Ishikawa (cell line): Measurements from ENCODE around the gene STEAP1.

Experiments used
- CEBPB ChIP-seq: IDR thresholded peaks from 2 replicates; pipeline ENCODE4 v1.6.1; 2012
- CREB1 ChIP-seq: IDR thresholded peaks from 2 replicates; pipeline ENCODE4 v1.6.1; 2012; ENCODE audit warnings: low read depth
- EGR1 ChIP-seq: IDR thresholded peaks from 2 replicates; pipeline ENCODE4 v1.6.1; 2012
- EP300 ChIP-seq: IDR thresholded peaks from 2 replicates; pipeline ENCODE4 v1.6.1; 2012; ENCODE audit warnings: borderline replicate concordance
- FOXM1 ChIP-seq: IDR thresholded peaks from 2 replicates; pipeline ENCODE4 v1.6.1; 2012; ENCODE audit warnings: low read depth, borderline replicate concordance
- MAX ChIP-seq: IDR thresholded peaks from 2 replicates; pipeline ENCODE4 v1.6.1; 2012
- NFIC ChIP-seq: IDR thresholded peaks from 2 replicates; pipeline ENCODE4 v1.6.1; 2012
- RAD21 ChIP-seq: IDR thresholded peaks from 2 replicates; pipeline ENCODE4 v1.6.1; 2012; ENCODE audit warnings: low read depth
- TAF1 ChIP-seq: IDR thresholded peaks from 2 replicates; pipeline ENCODE4 v1.6.1; 2012; ENCODE audit warnings: low read depth, mild to moderate bottlenecking
- TCF12 ChIP-seq: IDR thresholded peaks from 2 replicates; pipeline ENCODE4 v1.6.1; 2012; ENCODE audit warnings: low read depth
- TEAD4 ChIP-seq: IDR thresholded peaks from 2 replicates; pipeline ENCODE4 v1.6.1; 2012
- USF1 ChIP-seq: IDR thresholded peaks from 2 replicates; pipeline ENCODE4 v1.6.1; 2012
- YY1 ChIP-seq: IDR thresholded peaks from 2 replicates; pipeline ENCODE4 v1.6.1; 2012; ENCODE audit warnings: low read depth
- ZBTB7A ChIP-seq: IDR thresholded peaks from 2 replicates; pipeline ENCODE4 v1.6.1; 2012; ENCODE audit warnings: low read depth
- TF ChIP-seq, protein P1 (sequence below): IDR thresholded peaks from 2 replicates; pipeline ENCODE4 v1.6.1; 2012; ENCODE audit warnings: low read depth, mild to moderate bottlenecking

Gene STEAP1

DNA sequence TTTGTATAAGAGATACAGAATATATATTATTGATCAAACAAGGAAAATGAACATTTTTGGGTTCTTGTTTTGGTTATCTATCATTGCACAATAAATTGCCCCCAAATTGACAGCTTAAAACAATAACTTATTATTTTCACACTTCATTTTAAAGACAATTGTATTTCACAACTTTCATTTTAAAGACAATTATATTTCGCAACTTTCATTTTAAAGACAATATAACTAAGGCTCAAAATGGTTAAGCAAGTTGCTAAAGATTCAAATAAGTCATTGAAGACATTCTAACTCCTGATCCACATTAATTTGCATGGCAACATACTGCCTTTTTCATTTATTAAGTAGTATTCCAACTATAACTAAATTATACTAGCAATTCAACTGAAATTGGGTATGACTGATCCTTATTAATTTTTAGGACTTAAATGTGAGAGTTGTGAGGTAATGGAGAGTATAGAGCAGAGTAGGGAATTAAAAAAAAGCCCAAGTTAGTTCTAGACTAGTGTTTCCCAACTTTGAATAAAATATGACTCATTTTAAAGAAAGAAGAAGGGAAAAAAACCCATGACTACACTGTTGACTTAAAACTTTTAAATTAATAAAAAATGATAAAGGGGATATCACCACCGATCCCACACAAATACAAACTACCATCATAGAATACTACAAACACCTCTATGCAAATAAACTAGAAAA, 47.4 kb downstream of the STEAP1 start:
- TF ChIP-seq, protein P1, sequence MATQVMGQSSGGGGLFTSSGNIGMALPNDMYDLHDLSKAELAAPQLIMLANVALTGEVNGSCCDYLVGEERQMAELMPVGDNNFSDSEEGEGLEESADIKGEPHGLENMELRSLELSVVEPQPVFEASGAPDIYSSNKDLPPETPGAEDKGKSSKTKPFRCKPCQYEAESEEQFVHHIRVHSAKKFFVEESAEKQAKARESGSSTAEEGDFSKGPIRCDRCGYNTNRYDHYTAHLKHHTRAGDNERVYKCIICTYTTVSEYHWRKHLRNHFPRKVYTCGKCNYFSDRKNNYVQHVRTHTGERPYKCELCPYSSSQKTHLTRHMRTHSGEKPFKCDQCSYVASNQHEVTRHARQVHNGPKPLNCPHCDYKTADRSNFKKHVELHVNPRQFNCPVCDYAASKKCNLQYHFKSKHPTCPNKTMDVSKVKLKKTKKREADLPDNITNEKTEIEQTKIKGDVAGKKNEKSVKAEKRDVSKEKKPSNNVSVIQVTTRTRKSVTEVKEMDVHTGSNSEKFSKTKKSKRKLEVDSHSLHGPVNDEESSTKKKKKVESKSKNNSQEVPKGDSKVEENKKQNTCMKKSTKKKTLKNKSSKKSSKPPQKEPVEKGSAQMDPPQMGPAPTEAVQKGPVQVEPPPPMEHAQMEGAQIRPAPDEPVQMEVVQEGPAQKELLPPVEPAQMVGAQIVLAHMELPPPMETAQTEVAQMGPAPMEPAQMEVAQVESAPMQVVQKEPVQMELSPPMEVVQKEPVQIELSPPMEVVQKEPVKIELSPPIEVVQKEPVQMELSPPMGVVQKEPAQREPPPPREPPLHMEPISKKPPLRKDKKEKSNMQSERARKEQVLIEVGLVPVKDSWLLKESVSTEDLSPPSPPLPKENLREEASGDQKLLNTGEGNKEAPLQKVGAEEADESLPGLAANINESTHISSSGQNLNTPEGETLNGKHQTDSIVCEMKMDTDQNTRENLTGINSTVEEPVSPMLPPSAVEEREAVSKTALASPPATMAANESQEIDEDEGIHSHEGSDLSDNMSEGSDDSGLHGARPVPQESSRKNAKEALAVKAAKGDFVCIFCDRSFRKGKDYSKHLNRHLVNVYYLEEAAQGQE, result no peak
- TF ChIP-seq RAD21, result no peak
- no peak for TF ChIP-seq MAX
- TF ChIP-seq YY1, result no peak
- TF ChIP-seq TCF12, result no peak
- no peak for TF ChIP-seq CREB1

GRCh38 chr7:90207956-90208355, 53.7 kb downstream of the STEAP1 start:
- TF ChIP-seq TCF12 (no peak), TAF1 (no peak), NFIC (no peak), EP300 (no peak), RAD21 (no peak), MAX (no peak), TEAD4 (no peak), CEBPB (no peak), FOXM1 (no peak), ZBTB7A (no peak), YY1 (no peak), EGR1 (no peak), CREB1 (no peak), USF1 (no peak)
- TF ChIP-seq, protein P1, result no peak

DNA sequence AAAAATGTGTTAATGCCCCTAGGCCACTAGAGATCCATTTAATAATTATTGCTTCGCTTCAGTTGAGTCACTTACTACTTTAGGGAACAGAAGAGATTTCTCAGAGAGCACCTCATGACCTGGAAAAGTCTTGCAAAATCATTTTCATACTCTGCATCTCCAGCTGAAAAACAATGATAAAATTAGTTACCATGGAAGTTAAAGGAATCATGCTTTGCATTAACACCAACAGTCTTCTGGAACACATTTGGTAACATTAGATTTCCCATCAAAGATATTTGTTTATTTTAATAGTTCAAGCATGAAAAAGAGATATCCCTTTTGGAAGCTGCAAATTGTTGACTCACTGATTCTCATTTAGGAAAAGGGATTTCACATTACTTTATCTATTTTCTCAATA, 55.5 kb downstream of the STEAP1 start:
- no peak for TF ChIP-seq MAX
- TF ChIP-seq NFIC, result no peak
- TF ChIP-seq ZBTB7A, result no peak
- no peak for TF ChIP-seq CEBPB
- TF ChIP-seq FOXM1, result no peak
- no peak for TF ChIP-seq USF1
- no peak for TF ChIP-seq TAF1

DNA sequence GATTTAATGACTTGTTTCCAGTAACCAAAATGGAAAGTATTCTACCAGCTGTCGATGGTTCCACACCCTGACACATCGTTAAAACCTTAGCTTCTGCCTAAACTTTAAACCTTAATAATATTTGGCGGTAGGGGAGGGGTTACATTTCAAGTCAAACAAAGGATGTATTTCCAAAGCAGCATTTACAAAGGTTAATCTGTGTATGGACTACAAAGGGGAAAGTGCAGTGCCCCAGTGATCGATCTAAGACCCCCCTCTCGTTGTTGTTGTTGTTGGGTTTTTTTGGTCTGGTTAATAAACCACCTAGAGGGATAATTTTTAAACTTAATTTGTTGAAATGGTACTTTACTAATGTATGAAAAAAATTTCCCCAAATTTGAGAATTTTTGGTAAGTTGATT, 56.2 kb downstream of the STEAP1 start:
- TF ChIP-seq MAX (no peak), EP300 (no peak), NFIC (no peak), EGR1 (no peak), YY1 (no peak), USF1 (no peak), FOXM1 (no peak), TAF1 (no peak), ZBTB7A (no peak), CREB1 (no peak), TCF12 (no peak), TEAD4 (no peak), RAD21 (no peak), CEBPB (no peak)
- TF ChIP-seq, protein P1, result no peak
